Measurements from ENCODE around the gene MRM1.

MRM1 gene

DNA sequence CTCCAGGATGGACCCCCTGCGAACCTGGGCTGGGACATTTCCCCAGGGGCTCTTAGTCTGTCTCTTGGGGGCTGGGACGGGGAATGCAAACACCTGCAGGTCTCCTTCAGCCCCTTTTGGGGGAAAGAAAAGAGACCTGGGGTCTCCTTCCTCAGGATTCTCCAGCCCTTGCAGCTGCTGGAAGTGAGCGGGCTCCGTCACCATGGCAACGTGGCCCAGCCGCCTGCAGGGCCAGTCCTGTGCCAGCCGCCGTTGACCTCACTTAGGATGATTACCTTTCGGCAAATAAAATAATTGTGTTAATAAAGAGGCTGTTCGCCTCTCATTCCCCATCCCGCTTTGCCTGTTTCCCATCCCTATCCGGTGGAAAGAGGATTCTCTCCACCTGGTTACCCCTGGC is 25.7 kb downstream of the MRM1 start:
- Histone ChIP-seq H3K4me1 (ENCODE audit: control insufficient read depth in 5 of 5, insufficient read depth in 5 of 5, low read length in 5 of 5) (peaks cover 0 to 7% (median 2%) of the 10 kb centered on the region in 5 donors), H3K9me3 (ENCODE audit: control insufficient read depth in 5 of 5, low read length in 5 of 5) (no peaks in the 10 kb centered on the region), H3K9ac (ENCODE audit: low read length in 5 of 5) (no peak overlapping the region), H3K27ac (ENCODE audit: low read depth, low read length) (no peak overlapping the region), H3K36me3 (ENCODE audit: control insufficient read depth in 5 of 5, insufficient read depth in 5 of 5, low read length in 5 of 5) (no peaks in the 10 kb centered on the region), H3K27me3 (ENCODE audit: control insufficient read depth in 5 of 5, insufficient read depth in 4 of 5, low read length in 5 of 5) (peaks cover 0 to 7% (median 5%) of the 10 kb centered on the region in 5 donors), H3K4me3 (ENCODE audit: low read depth in 1 of 5, low read length in 5 of 5) (no peak overlapping the region)

DNA sequence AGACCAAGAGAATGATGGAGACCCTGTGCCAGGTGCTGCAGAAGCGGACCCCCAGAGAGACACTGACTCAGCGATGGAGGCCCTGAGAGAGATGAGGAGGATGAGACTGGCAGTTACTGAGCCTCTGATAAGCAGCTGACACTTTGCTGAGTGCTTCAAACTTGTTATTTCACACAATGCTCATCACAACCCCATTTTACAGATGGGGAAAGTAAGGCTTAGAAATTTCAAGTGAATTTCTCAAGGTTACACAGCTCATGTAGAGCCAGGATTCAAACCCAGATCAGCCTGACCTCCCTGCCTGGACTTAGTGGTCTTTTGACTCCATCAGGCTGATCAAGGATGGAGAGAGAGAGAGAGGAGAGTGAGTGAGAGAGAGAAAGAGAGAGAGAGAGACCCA is 27.2 kb downstream of the MRM1 start:
- Histone ChIP-seq H3K36me3 (ENCODE audit: control insufficient read depth in 5 of 5, insufficient read depth in 5 of 5, low read length in 5 of 5) (no peaks in the 10 kb centered on the region), H3K4me1 (ENCODE audit: control insufficient read depth in 5 of 5, insufficient read depth in 5 of 5, low read length in 5 of 5) (peaks cover 0 to 13% (median 9%) of the 10 kb centered on the region in 5 donors), H3K9me3 (ENCODE audit: control insufficient read depth in 5 of 5, low read length in 5 of 5) (no peaks in the 10 kb centered on the region), H3K27ac (ENCODE audit: low read depth, low read length) (no peak overlapping the region), H3K9ac (ENCODE audit: low read length in 5 of 5) (no peak overlapping the region), H3K27me3 (ENCODE audit: control insufficient read depth in 5 of 5, insufficient read depth in 4 of 5, low read length in 5 of 5) (peaks cover 0 to 18% (median 6%) of the 10 kb centered on the region in 5 donors), H3K4me3 (ENCODE audit: low read depth in 1 of 5, low read length in 5 of 5) (no peak overlapping the region)

DNA sequence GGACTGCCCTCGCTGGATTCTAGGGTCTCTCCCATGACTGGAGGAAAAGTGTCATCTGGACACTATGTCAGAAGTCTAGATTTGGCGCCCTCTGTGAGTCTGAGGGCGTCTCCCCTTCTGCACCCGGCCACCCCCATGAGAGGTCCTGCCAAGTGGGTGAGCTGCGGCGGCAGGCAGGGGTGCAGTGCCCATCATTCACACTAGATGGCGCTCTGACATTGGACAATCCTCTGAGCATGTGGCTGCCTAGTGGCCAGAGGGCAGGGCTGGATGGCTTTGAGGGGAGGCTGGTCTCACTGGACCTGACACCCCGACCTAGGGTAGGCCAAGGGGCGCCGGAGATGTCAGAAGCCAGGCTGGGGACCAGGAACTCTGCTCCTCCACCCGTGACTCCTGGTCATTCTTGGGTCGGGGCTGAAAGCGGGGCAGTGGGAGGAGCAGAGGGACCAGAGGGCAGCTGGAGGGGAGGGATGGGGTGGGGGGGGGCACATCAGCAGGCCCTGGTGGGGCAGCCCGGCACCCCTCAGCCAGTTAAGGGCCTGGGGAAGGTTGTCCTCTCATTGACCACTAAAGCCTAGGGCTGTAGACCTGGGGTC is 28.0 kb downstream of the MRM1 start:
- Histone ChIP-seq H3K4me3 (ENCODE audit: low read depth in 1 of 5, low read length in 5 of 5) (no peak overlapping the region), H3K36me3 (ENCODE audit: control insufficient read depth in 5 of 5, insufficient read depth in 5 of 5, low read length in 5 of 5) (no peaks in the 10 kb centered on the region), H3K27ac (ENCODE audit: low read depth, low read length) (no peak overlapping the region), H3K9me3 (ENCODE audit: control insufficient read depth in 5 of 5, low read length in 5 of 5) (no peaks in the 10 kb centered on the region), H3K9ac (ENCODE audit: low read length in 5 of 5) (no peak overlapping the region), H3K4me1 (ENCODE audit: control insufficient read depth in 5 of 5, insufficient read depth in 5 of 5, low read length in 5 of 5) (peaks cover 0 to 15% (median 10%) of the 10 kb centered on the region in 5 donors), H3K27me3 (ENCODE audit: control insufficient read depth in 5 of 5, insufficient read depth in 4 of 5, low read length in 5 of 5) (peaks cover 0 to 25% (median 6%) of the 10 kb centered on the region in 5 donors)

DNA sequence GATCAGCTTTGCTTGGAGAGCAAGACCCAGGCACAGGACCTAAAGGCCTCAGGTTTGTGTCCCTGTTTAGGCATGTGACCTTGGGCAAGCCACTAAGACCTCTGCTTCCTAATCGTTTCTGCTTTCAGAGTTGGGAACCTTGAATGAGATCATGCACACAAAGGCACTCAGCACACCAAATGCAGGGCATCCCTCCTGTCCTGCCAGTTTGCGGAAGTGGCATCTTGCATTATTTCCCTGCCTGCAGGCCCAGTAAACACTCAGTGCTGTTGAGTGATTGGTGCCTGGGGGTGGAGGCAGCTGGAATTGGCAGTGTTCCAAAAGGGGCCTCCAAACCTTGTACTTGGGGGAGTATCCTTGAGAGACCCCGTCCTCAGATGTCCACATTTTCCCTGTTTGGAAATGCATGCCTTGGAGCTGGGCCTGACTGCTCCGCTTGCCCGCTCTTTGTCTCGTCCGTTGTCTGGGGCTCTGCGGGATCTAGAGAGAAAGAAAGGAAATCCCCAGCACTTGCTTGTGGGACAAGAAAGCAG is 28.7 kb downstream of the MRM1 start:
- Histone ChIP-seq H3K9me3 (ENCODE audit: control insufficient read depth in 5 of 5, low read length in 5 of 5) (no peaks in the 10 kb centered on the region), H3K27me3 (ENCODE audit: control insufficient read depth in 5 of 5, insufficient read depth in 4 of 5, low read length in 5 of 5) (peaks cover 0 to 27% (median 6%) of the 10 kb centered on the region in 5 donors), H3K4me1 (ENCODE audit: control insufficient read depth in 5 of 5, insufficient read depth in 5 of 5, low read length in 5 of 5) (peaks cover 0 to 15% (median 10%) of the 10 kb centered on the region in 5 donors), H3K36me3 (ENCODE audit: control insufficient read depth in 5 of 5, insufficient read depth in 5 of 5, low read length in 5 of 5) (no peaks in the 10 kb centered on the region), H3K27ac (ENCODE audit: low read depth, low read length) (no peak overlapping the region), H3K4me3 (ENCODE audit: low read depth in 1 of 5, low read length in 5 of 5) (no peak overlapping the region), H3K9ac (ENCODE audit: low read length in 5 of 5) (no peak overlapping the region)

DNA sequence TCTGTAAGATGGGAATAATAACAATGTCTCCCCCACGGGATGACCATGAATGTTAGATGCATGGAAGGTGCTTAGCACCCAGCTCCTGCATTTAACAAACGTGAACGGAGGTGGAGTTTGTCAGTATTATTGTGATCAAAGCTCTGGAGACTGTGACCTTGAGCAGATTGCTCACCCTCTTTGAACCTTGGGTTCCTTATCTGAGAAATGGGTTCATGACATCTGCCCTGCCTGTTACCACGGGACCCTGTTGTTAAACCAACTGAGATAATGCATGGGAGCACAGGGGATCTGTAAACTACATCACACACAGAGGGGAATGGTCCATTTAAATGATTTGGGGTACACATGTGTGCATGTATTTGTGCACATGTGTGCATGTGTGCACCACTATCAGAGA is 29.6 kb downstream of the MRM1 start:
- Histone ChIP-seq H3K4me1 (ENCODE audit: control insufficient read depth in 5 of 5, insufficient read depth in 5 of 5, low read length in 5 of 5) (peaks cover 0 to 15% (median 10%) of the 10 kb centered on the region in 5 donors), H3K27ac (ENCODE audit: low read depth, low read length) (no peak overlapping the region), H3K9ac (ENCODE audit: low read length in 5 of 5) (no peak overlapping the region), H3K36me3 (ENCODE audit: control insufficient read depth in 5 of 5, insufficient read depth in 5 of 5, low read length in 5 of 5) (no peaks in the 10 kb centered on the region), H3K27me3 (ENCODE audit: control insufficient read depth in 5 of 5, insufficient read depth in 4 of 5, low read length in 5 of 5) (peaks cover 3 to 31% (median 6%) of the 10 kb centered on the region in 5 donors), H3K4me3 (ENCODE audit: low read depth in 1 of 5, low read length in 5 of 5) (no peak overlapping the region), H3K9me3 (ENCODE audit: control insufficient read depth in 5 of 5, low read length in 5 of 5) (no peaks in the 10 kb centered on the region)

DNA sequence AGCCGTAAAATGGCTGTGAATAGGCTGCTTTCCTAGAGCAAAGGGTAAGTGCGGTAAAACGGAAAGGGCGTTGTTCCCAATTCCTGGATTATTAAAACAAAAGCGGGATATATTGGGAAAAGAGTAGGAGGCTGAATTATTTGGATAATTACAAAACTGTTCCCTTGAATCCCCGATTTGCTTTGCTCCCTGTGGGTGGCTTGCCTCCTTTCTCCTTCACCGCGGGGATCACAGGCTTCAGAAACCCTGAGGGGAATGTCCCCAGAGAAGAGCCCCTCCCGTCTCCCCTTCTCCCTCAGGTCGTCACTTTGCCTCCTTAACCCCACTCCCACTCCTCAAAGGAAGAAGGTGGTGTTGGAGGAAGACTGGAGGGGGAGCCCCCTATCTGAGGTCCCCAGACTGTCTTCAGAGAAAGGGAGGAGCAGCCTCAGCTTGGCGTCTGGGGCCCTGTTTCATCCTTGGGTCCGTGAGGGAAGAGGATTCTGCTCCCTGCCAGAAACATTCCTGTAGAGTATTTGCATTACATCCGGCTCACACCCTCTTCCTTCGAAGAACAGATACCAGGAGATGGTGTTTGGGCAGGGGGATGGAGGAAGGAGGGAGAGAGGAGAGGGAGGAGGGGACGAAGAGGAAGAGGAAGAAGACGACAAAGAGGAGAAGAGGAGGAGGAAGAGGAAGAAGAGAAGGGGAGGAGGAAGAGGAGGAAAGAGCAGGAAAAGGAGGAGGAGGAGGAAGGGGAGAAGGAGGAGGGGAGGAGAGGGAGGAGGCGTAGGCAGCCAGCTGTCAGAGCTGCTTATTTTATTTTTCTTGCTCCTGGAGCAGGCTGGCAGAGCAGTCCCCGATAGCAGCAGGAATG is 31.8 kb downstream of the MRM1 start:
- H3K36me3 ChIP-seq (ENCODE audit: control insufficient read depth in 5 of 5, insufficient read depth in 5 of 5, low read length in 5 of 5) = no peaks in the 10 kb centered on the region
- peaks cover 3 to 42% (median 6%) of the 10 kb centered on the region in 5 donors for H3K27me3 ChIP-seq (ENCODE audit: control insufficient read depth in 5 of 5, insufficient read depth in 4 of 5, low read length in 5 of 5)
- no peaks in the 10 kb centered on the region for H3K9me3 ChIP-seq (ENCODE audit: control insufficient read depth in 5 of 5, low read length in 5 of 5)
- H3K4me3 ChIP-seq (ENCODE audit: low read depth in 1 of 5, low read length in 5 of 5) = no peak overlapping the region
- no peak overlapping the region for H3K9ac ChIP-seq (ENCODE audit: low read length in 5 of 5)
- H3K27ac ChIP-seq (ENCODE audit: low read depth, low read length) = no peak overlapping the region
- peaks cover 0 to 15% (median 10%) of the 10 kb centered on the region in 5 donors for H3K4me1 ChIP-seq (ENCODE audit: control insufficient read depth in 5 of 5, insufficient read depth in 5 of 5, low read length in 5 of 5)

DNA sequence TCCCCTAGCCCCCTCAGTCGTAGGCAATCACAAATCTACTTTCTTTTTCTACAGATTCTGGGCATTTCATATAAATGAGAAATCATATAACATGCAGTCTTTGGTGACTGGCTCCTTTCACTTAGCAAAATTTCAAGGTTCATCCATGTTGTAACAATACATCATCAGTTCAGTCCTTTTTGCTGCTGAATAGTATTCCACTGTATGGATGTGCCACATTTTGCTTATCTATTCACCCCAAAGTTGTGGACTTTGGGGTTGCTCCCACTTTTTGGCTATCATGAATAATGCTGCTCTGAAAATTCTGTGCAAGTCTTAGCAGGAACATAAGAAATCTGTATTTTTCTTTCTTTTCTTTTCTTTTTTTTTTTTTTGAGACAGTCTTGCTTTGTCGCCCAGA is 39.0 kb downstream of the MRM1 start:
- Histone ChIP-seq H3K4me1 (ENCODE audit: control insufficient read depth in 5 of 5, insufficient read depth in 5 of 5, low read length in 5 of 5) (peaks cover 0 to 16% (median 15%) of the 10 kb centered on the region in 5 donors), H3K9me3 (ENCODE audit: control insufficient read depth in 5 of 5, low read length in 5 of 5) (no peaks in the 10 kb centered on the region), H3K4me3 (ENCODE audit: low read depth in 1 of 5, low read length in 5 of 5) (no peak overlapping the region), H3K27ac (ENCODE audit: low read depth, low read length) (no peak overlapping the region), H3K27me3 (ENCODE audit: control insufficient read depth in 5 of 5, insufficient read depth in 4 of 5, low read length in 5 of 5) (peaks cover 29 to 70% (median 46%) of the 10 kb centered on the region in 5 donors), H3K36me3 (ENCODE audit: control insufficient read depth in 5 of 5, insufficient read depth in 5 of 5, low read length in 5 of 5) (no peaks in the 10 kb centered on the region), H3K9ac (ENCODE audit: low read length in 5 of 5) (no peak overlapping the region)

DNA sequence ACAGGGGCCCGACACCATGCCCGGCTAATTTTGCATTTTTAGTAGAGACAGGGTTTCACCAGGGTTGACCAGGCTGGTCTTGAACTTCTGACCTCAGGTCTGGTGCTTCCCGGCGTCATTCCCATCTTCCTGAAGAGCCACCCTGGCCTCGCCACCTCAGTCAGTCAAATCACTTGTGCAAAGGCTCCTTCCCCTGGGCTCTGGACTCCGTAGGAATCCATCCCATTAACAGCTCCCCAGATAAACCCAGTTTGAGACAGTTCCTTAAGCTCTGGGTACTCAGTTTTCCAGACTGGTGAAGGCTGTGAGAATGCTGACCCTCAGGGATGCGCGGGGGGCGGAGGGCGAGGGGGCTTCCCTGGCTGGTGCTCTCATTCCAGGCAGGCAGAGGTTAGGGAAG is 39.5 kb downstream of the MRM1 start:
- no peak overlapping the region for H3K4me3 ChIP-seq (ENCODE audit: low read depth in 1 of 5, low read length in 5 of 5)
- H3K9ac ChIP-seq (ENCODE audit: low read length in 5 of 5) = no peak overlapping the region
- H3K27me3 ChIP-seq (ENCODE audit: control insufficient read depth in 5 of 5, insufficient read depth in 4 of 5, low read length in 5 of 5) = peaks cover 27 to 72% (median 48%) of the 10 kb centered on the region in 5 donors
- no peak overlapping the region for H3K27ac ChIP-seq (ENCODE audit: low read depth, low read length)
- peaks cover 0 to 16% (median 15%) of the 10 kb centered on the region in 5 donors for H3K4me1 ChIP-seq (ENCODE audit: control insufficient read depth in 5 of 5, insufficient read depth in 5 of 5, low read length in 5 of 5)
- H3K36me3 ChIP-seq (ENCODE audit: control insufficient read depth in 5 of 5, insufficient read depth in 5 of 5, low read length in 5 of 5) = no peaks in the 10 kb centered on the region
- H3K9me3 ChIP-seq (ENCODE audit: control insufficient read depth in 5 of 5, low read length in 5 of 5) = no peaks in the 10 kb centered on the region

DNA sequence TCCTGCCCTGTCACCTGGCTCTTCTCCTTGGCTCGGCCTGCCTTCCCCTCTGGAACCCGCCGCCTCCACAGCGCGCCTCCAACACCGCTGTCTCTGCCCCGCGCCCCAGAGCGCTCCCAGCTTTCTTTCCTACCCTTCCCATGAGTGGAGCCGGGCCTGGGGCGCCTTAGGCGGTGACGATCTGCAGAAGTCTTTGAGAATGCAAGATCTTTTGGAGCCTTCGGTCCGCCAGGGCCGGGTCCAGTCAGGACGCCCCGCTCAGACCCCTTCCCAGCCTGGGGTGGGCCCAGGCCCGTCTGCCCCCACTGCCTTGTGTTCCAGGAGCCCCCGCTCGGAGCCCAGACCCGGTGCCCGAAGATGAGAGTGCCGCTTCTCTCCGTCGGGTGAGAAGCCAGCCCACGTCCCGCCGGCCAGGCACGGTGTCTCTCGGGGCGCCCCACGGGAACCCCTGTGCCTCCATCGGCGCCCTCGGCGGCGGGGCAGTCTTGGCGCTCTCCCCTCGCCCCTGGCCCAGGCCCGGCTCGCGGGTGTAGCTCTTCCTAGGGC is 40.0 kb downstream of the MRM1 start:
- H3K27ac ChIP-seq (ENCODE audit: low read depth, low read length) = no peak overlapping the region
- H3K9me3 ChIP-seq (ENCODE audit: control insufficient read depth in 5 of 5, low read length in 5 of 5) = no peaks in the 10 kb centered on the region
- peaks cover 0 to 16% (median 15%) of the 10 kb centered on the region in 5 donors for H3K4me1 ChIP-seq (ENCODE audit: control insufficient read depth in 5 of 5, insufficient read depth in 5 of 5, low read length in 5 of 5)
- no peak overlapping the region for H3K9ac ChIP-seq (ENCODE audit: low read length in 5 of 5)
- no peaks in the 10 kb centered on the region for H3K36me3 ChIP-seq (ENCODE audit: control insufficient read depth in 5 of 5, insufficient read depth in 5 of 5, low read length in 5 of 5)
- H3K4me3 ChIP-seq (ENCODE audit: low read depth in 1 of 5, low read length in 5 of 5) = peak overlapping the region in 3 of 5 donors; percentile 37 to 52 (median 41)
- H3K27me3 ChIP-seq (ENCODE audit: control insufficient read depth in 5 of 5, insufficient read depth in 4 of 5, low read length in 5 of 5) = peaks cover 33 to 78% (median 51%) of the 10 kb centered on the region in 5 donors
